Measurements from ENCODE around the gene PRKAR1B.

Gene PRKAR1B

GRCh38 chr7:732094-732541 is 5.0 kb upstream of the PRKAR1B start:
- TF ChIP-seq RAD21 (IDR thresholded peaks at IDR 0.05; ENCODE audit: low read depth), result peak; percentile 63
- peak; percentile 62 for TF ChIP-seq MAX (IDR thresholded peaks at IDR 0.05)
- no peak for TF ChIP-seq CEBPB (IDR thresholded peaks at IDR 0.05)
- TF ChIP-seq FOXM1 (IDR thresholded peaks at IDR 0.05; ENCODE audit: borderline replicate concordance, low read depth), result no peak
- no peak for TF ChIP-seq YY1 (IDR thresholded peaks at IDR 0.05; ENCODE audit: low read depth)
- no peak for TF ChIP-seq NFIC (IDR thresholded peaks at IDR 0.05)
- TF ChIP-seq USF1 (IDR thresholded peaks at IDR 0.05), result peak; percentile 50; the same call in 1 of the 2 replicates
- no peak for TF ChIP-seq EP300 (IDR thresholded peaks at IDR 0.05; ENCODE audit: borderline replicate concordance)

GRCh38 chr7:731440-732085 is 4.5 kb upstream of the PRKAR1B start:
- no peak for TF ChIP-seq NFIC (IDR thresholded peaks at IDR 0.05)
- no peak for TF ChIP-seq ZBTB7A (IDR thresholded peaks at IDR 0.05; ENCODE audit: low read depth)
- no peak for TF ChIP-seq EP300 (IDR thresholded peaks at IDR 0.05; ENCODE audit: borderline replicate concordance)
- no peak for TF ChIP-seq RAD21 (IDR thresholded peaks at IDR 0.05; ENCODE audit: low read depth)
- TF ChIP-seq TCF12 (IDR thresholded peaks at IDR 0.05; ENCODE audit: low read depth), result no peak
- TF ChIP-seq CEBPB (IDR thresholded peaks at IDR 0.05), result no peak

- no peak for TF ChIP-seq REST (IDR thresholded peaks at IDR 0.05; ENCODE audit: low read depth)
Measured at GRCh38 chr7:730501-731439, 3.7 kb upstream of the PRKAR1B start.

GRCh38 chr7:729140-730000 is 2.3 kb upstream of the PRKAR1B start:
- no peak for TF ChIP-seq CEBPB (IDR thresholded peaks at IDR 0.05)
- no peak for TF ChIP-seq NFIC (IDR thresholded peaks at IDR 0.05)
- no peak for TF ChIP-seq ZBTB7A (IDR thresholded peaks at IDR 0.05; ENCODE audit: low read depth)
- TF ChIP-seq TEAD4 (IDR thresholded peaks at IDR 0.05), result no peak
- TF ChIP-seq CREB1 (IDR thresholded peaks at IDR 0.05; ENCODE audit: low read depth), result no peak
- no peak for TF ChIP-seq EP300 (IDR thresholded peaks at IDR 0.05; ENCODE audit: borderline replicate concordance)
- TF ChIP-seq TAF1 (IDR thresholded peaks at IDR 0.05; ENCODE audit: low read depth), result no peak
- no peak for TF ChIP-seq MAX (IDR thresholded peaks at IDR 0.05)
- no peak for TF ChIP-seq EGR1 (IDR thresholded peaks at IDR 0.05)
- TF ChIP-seq REST (IDR thresholded peaks at IDR 0.05; ENCODE audit: low read depth), result no peak
- no peak for TF ChIP-seq TCF12 (IDR thresholded peaks at IDR 0.05; ENCODE audit: low read depth)

- TF ChIP-seq TAF1 (IDR thresholded peaks at IDR 0.05; ENCODE audit: low read depth), result no peak
- no peak for TF ChIP-seq CEBPB (IDR thresholded peaks at IDR 0.05)
- TF ChIP-seq USF1 (IDR thresholded peaks at IDR 0.05), result no peak
- TF ChIP-seq MAX (IDR thresholded peaks at IDR 0.05), result no peak
- TF ChIP-seq TCF12 (IDR thresholded peaks at IDR 0.05; ENCODE audit: low read depth), result no peak
- TF ChIP-seq YY1 (IDR thresholded peaks at IDR 0.05; ENCODE audit: low read depth), result no peak
- TF ChIP-seq EGR1 (IDR thresholded peaks at IDR 0.05), result no peak
- TF ChIP-seq FOXM1 (IDR thresholded peaks at IDR 0.05; ENCODE audit: borderline replicate concordance, low read depth), result no peak
- no peak for TF ChIP-seq TEAD4 (IDR thresholded peaks at IDR 0.05)
- no peak for TF ChIP-seq ZBTB7A (IDR thresholded peaks at IDR 0.05; ENCODE audit: low read depth)
- no peak for TF ChIP-seq RAD21 (IDR thresholded peaks at IDR 0.05; ENCODE audit: low read depth)
- TF ChIP-seq REST (IDR thresholded peaks at IDR 0.05; ENCODE audit: low read depth), result no peak
- TF ChIP-seq NFIC (IDR thresholded peaks at IDR 0.05), result no peak
- TF ChIP-seq EP300 (IDR thresholded peaks at IDR 0.05; ENCODE audit: borderline replicate concordance), result no peak
- no peak for TF ChIP-seq CREB1 (IDR thresholded peaks at IDR 0.05; ENCODE audit: low read depth)
Measured at GRCh38 chr7:728602-729001, 1.5 kb upstream of the PRKAR1B start.
